Astrocyte (in vitro differentiated cells and primary cell): ENCODE data around the gene MAIP1.

Experiments used
- EZH2 ChIP-seq: IDR thresholded peaks from 2 replicates; pipeline ENCODE4 v1.6.1; 2012; ENCODE audit warnings: mild to moderate bottlenecking, low read length, inconsistent platforms; ENCODE audit not compliant: insufficient read depth
- TF ChIP-seq, protein P1 (sequence below): IDR thresholded peaks from 2 replicates; pipeline ENCODE4 v1.5.1; 2011; ENCODE audit warnings: low read depth, mild to moderate bottlenecking, inconsistent platforms, low read length, moderate library complexity; ENCODE audit not compliant: insufficient read depth

DNA sequence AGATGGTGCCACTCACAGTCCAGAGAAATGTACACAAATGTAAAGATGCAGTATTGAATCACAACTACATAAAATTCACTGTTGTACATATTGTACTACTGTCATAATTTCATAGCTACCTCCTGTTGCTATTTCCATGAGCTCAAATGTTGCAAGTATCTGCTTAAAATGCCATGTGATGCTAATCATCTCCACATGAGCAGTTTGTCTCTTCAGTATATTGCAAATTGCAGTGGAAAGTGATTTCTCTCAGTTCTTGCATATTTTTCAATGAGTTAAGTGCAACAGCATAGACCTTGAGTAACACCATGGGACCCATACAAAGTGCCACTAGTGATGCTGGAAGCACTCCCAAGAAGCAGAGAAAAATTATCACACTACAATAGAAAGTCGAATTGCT lies 51.9 kb downstream of the MAIP1 start:
- TF ChIP-seq, protein P1, sequence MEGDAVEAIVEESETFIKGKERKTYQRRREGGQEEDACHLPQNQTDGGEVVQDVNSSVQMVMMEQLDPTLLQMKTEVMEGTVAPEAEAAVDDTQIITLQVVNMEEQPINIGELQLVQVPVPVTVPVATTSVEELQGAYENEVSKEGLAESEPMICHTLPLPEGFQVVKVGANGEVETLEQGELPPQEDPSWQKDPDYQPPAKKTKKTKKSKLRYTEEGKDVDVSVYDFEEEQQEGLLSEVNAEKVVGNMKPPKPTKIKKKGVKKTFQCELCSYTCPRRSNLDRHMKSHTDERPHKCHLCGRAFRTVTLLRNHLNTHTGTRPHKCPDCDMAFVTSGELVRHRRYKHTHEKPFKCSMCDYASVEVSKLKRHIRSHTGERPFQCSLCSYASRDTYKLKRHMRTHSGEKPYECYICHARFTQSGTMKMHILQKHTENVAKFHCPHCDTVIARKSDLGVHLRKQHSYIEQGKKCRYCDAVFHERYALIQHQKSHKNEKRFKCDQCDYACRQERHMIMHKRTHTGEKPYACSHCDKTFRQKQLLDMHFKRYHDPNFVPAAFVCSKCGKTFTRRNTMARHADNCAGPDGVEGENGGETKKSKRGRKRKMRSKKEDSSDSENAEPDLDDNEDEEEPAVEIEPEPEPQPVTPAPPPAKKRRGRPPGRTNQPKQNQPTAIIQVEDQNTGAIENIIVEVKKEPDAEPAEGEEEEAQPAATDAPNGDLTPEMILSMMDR = no peak
- TF ChIP-seq EZH2 = no peak
